ENCODE results near the gene GRIN3B. TPM values are rescaled to one million over a fixed set of nuclear protein-coding genes. Genes with fewer than 3 reads are reported as not detected.

Gene GRIN3B
- total and polyA plus RNA-seq, 2 of the 4 experiments (the other 2 are of a cell fraction): under 0.01 to 0.91 TPM

- Histone ChIP-seq H2BK20ac (ENCODE audit: low read depth, low read length) (no peak overlapping the region), H3K23ac (ENCODE audit: low read depth, low read length) (no peak overlapping the region), H2AK5ac (ENCODE audit: low read depth, low read length) (no peak overlapping the region), H3K18ac (ENCODE audit: low read depth, low read length) (no peak overlapping the region), H3K56ac (ENCODE audit: extremely low read depth, insufficient read depth, low read length) (no peak overlapping the region), H4K5ac (ENCODE audit: low read depth, low read length) (no peak overlapping the region), H3K27ac (ENCODE audit: insufficient read depth, low read length) (no peak overlapping the region), H4K8ac (ENCODE audit: low read depth in 2 of 2, low read length in 2 of 2) (no peak overlapping the region), H3K14ac (replicated peaks; ENCODE audit: low read depth, low read length) (no peak overlapping the region), H2AFZ (replicated peaks; ENCODE audit: low read length, poor library complexity) (no peak overlapping the region), H2BK15ac (ENCODE audit: low read depth, low read length) (no peak overlapping the region), H4K91ac (ENCODE audit: insufficient read depth, low read depth, low read length) (no peak overlapping the region), H3K27me3 (ENCODE audit: control insufficient read depth, insufficient read depth, low read length) (no peaks in the 10 kb centered on the region), H3K36me3 (ENCODE audit: control insufficient read depth, insufficient read depth, low read length) (peaks cover 69% of the 10 kb centered on the region), H3K4me3 (ENCODE audit: insufficient read depth, low read depth, low read length) (no peak overlapping the region), H3K9ac (ENCODE audit: low read depth, low read length) (no peak overlapping the region), H3K4me2 (ENCODE audit: low read depth, low read length) (no peak overlapping the region), H2AK9ac (replicated peaks; ENCODE audit: low read depth, low read length, poor library complexity) (no peak overlapping the region), H3K9me3 (ENCODE audit: control insufficient read depth, insufficient read depth, low read length) (peaks cover 5% of the 10 kb centered on the region), H4K20me1 (ENCODE audit: insufficient read depth, low read length) (peaks cover 11% of the 10 kb centered on the region), H2BK5ac (ENCODE audit: low read depth, low read length, poor library complexity, severe bottlenecking) (no peak overlapping the region), H3K9me1 (ENCODE audit: insufficient read depth, low read length) (peaks cover 6% of the 10 kb centered on the region; the same call in 1 of the 2 replicates), H2BK120ac (ENCODE audit: low read depth, low read length) (no peak overlapping the region), H3K79me1 (ENCODE audit: low read depth in 1 of 2, low read length in 2 of 2) (peaks cover 42 to 67% of the 10 kb centered on the region in 2 experiments), H3K4ac (ENCODE audit: low read depth, low read length) (no peak overlapping the region), H3K4me1 (ENCODE audit: control insufficient read depth, insufficient read depth, low read length) (peaks cover 5% of the 10 kb centered on the region)
- no peak for ATAC-seq (ENCODE audit: low read depth)
- no peak for DNase-seq
- dilution Hi-C loops (cut with HindIII; ENCODE audit: low sequenced_read_pairs, unreplicated experiment): no loop called here
- no TSS peak for BruUV-seq (replicated peaks)
- POLR2A ChIA-PET (ENCODE audit: unreplicated experiment): no interaction called here
- CTCF ChIA-PET: no interaction called here
- TF ChIP-seq CEBPB (IDR thresholded peaks at IDR 0.05; ENCODE audit: low read depth, low read length) (no peak), POLR2A (IDR thresholded peaks at IDR 0.05; ENCODE audit: low read depth, low read length) (no peak)
- intact Hi-C loops (cut with micrococcal nuclease): no loop called here
- WGBS, 2 experiments (ENCODE audit: extremely low coverage in 2 of 2, insufficient read length in 1 of 2): 91% methylated on average over 14 of the region's 17 CpGs; no CpG with 5 or more reads in 1 of the 2 experiments
- in situ Hi-C loops (cut with MboI; ENCODE audit: low sequenced_read_pairs): no loop called here
Observed at GRCh38 chr19:966485-967088, 33.6 kb upstream of the GRIN3B start.

Measured in IMR-90 (cell line).